GM18861 (cell line): ENCODE data around the gene BFSP1.

Experiments used
- ATAC-seq: cut with Tn5 transposase; IDR thresholded peaks from one replicate; pipeline ENCODE4 v1.9.1; 2021; ENCODE audit not compliant: unreplicated experiment

Gene BFSP1

DNA sequence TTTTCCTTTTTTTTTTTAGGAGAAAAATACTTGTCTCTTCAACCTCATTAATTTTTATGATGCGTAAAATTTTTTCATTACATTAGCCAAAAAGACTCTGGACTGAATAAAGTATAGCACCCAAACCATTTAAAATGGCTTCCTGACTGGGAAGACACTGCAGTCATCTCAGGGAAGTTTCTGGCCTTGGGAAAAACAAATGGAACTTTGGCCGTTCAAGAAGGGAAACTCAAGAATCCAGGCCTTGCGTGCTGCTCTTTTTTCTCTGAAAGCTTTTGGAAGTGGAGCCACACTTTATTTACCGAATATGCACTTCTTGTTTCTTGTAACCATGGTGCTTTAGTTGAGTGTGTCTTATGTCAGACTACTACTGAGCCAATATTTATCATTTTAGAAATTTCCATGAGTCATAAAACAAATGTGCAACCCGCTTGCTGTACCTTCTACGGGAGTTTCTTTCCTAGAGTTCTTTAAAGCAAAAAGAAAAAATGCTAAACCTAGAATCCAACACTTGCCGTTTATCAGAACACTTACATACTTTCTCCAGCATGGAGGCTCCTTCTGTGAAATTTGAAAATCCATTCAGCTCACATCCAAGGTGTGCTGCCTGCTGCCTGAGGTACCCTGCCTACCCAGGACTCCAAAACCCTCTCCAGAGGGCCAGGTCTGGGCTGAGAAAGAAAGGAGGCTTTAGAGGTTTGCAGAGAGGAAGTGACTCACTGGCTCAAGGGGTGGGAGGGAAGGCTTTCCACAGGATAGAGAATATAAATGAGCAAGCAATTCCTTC is 27.2 kb upstream of the BFSP1 start:
- ATAC-seq = no peak

DNA sequence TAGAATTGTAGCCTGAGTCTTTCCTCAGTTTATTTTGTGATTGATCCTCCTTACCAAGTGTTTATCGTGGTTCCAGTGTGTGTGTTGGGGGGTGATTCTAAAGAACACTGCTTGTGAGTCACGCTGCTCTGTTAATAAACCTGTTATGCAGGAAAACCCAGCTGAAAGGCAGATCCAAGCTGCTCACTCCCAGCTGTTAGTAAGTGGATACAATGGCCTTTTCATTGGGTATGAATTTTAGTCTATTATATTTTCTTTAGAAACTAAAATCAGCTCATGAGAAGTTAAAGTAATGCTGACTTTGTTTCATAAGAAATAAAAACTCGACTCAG is 26.5 kb upstream of the BFSP1 start:
- ATAC-seq = no peak

DNA sequence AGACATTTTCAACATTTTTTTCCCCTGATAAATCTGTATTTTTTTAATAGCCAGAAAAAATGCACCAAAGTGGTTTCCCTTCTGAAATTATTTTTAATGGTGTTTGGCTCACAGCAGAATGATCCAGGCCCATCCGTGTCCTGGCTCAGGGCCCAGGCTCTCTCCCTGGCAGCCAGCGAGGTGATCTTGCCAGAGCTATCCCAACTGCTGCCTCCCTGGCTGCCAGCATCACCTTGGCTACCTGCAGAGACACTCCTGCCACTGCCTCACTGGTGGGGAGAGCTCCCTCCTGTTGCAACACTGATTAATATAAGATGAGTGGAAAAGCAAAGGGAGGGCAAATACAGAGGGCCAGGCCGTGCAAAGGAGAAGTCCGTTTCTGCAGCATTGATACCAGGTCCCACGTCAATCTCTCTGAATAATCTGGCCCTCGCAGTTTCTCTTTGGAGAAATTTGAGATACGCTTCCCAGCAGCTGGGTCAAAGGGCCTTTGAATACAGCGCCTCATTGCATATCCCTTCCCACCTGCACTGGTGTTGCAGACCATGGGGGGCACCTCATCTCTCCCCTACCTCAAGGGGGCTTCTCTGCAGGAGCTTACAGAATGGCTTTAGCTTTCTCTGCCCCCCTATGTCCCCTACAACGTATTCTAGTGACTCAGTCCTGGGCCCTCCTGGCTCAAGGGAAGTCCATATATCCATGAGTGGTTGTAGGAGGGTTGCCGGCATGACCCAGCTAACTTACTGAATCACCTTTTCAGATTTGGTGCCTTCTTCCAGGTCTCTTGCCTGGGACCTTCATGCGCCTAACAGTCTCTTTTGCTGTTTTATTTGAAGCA is 25.9 kb upstream of the BFSP1 start:
- no peak for ATAC-seq

DNA sequence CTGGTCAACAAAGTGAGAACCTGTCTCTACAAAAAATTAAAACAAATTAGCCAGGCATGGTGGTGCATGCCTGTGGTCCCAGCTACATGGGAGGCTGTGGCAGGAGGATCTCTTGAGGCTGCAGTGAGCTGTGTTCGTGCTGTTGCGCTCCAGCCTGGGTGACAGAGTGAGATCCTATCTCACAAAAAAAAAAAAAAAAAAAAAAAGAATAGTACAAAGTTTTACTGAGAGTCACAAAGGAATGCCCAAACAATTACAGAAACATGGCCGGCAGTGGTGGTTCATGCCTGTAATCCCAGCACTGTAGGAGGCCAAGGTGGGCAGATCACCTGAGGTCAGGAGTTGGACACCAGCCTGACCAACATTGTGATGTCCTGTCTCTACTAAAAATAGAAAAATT is 23.9 kb upstream of the BFSP1 start:
- no peak for ATAC-seq

DNA sequence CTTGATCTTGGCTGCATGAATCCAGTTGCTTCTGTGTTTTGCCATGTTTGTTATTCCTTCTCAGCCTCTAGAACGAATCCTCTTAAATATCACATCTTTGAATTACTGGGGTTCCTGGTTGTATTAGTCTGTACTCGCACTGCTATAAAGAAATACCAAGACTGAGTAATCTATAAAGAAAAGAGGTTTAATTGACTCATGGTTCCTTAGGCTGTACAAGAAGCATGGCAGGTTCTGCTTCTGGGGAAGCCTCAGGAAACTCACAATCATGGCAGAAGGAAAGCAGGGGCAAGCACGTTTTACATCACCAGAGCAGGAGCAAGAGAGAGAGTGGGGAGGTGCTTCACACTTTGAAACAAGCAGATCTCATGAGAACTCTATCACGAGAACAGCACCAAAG is 18.0 kb upstream of the BFSP1 start:
- ATAC-seq = no peak

DNA sequence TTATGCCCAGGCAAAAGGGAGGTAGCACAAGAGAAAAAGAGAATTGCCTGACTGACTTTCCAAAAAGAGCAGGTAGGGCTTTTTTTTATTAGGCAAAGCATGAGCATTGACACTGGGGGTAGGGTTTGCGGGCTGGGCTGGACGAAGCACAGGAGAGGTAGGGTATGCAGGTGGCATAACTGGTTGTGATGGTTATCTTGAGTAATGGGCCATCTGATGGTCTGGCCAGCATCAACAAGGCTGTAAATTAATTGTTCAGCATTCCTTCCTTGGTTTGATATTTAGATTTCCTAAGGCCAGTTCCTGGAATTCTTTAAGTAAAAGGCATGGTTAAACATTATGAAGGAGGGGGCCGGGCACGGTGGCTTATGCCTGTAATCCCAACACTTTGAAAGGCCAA is 13.9 kb upstream of the BFSP1 start:
- no peak for ATAC-seq

DNA sequence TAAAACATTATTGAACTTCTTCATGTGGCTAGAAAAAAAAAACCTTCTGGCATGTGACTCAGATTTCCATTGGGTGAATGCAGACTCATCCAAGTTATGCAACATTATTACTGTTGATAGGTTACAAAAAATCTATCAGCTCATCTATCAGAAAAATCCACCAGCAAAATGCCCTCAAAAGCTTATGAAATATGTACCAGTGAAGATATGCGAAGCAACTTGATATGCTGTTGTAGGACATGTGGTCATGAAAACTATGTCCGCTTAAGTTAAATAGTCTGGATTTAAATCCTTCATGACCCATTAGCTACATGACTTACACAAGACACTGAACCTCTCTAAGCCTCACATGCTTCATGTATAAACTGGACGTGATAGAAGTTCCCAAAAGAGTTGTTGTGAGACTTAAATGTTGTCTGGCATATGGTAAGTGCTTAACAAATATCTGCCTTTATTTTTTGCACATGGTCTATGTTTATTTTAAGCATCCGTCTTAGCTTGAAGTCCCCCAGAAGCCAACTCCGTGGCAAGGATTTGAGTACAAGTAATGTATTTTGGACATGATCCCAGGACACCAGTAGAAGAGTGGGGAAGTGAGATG is 12.5 kb upstream of the BFSP1 start:
- ATAC-seq = no peak

DNA sequence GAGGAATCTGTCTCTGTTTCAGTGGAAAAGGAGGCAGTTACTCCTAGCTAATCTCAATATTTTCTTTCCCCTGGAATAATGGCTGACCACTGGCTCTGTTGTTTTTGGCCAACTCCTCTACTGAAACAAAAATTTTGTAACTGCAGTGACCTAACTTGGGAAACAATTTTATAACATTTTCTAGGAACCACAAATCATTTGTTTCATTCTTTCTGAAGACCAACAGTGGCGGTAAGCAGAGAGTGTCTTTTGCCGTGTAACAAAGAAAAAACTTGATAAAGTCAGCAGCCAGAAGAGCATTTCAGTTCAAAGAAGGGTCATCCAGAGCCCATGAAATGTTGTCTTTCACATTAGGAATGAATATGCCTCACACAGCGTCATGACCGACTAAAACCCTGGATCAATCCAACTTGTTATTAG is 11.8 kb upstream of the BFSP1 start:
- no peak for ATAC-seq

DNA sequence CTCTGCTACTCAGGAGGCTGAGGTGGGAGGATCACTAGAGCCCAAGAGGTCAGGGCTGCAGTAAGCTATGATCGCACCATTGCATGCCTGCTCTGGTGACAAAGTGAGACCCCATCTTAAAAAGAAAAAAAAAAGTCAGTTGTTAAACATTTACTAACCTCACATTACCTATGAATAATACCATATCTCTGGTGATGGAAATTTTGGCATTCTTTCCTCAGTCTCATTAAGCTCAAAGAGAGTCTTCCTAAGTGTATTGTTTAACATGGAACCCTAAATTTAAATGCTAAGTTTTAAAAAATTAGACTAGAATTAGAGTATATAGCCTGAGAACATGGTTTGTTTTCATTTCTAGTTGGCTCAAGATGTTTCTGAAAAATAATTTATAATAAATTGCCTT is 11.3 kb upstream of the BFSP1 start:
- ATAC-seq = no peak

DNA sequence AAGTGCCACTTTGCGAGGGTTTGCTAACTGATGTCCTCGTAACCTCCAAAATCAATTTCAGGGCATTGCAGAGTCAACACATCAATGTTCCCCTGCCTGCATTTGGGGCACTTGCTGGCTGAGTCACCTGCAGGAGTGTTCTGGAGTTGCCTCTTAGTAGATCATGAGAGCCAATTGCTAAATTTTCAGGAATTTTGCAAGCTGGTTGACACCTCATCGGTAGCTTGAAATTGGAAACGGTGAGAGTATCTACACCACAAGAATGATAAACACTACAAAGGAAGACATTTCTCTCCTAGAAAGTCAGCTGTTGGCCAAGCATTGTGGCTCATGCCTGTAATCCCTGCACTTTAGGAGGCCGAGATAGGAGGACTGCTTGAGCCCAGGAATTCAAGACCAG is 10.8 kb upstream of the BFSP1 start:
- no peak for ATAC-seq

DNA sequence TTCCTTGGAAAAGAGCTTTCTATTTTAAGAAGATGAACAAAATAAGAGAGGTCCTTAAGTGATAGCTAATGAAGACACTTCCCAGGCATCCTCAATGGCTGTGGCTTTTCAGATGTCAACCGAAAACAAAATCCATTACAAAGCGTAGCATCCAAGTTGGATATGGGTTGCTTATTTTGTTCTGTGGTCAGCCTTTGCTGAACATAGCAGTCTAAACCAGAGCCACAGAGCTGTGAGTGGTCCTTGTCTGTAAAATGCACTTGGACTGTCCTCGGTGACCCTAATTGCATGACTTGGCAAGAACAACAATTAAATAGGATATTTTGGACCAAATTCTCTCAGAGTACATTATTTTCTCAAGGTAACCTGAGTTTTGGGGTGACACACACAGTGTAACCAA is 10.4 kb upstream of the BFSP1 start:
- ATAC-seq = no peak

DNA sequence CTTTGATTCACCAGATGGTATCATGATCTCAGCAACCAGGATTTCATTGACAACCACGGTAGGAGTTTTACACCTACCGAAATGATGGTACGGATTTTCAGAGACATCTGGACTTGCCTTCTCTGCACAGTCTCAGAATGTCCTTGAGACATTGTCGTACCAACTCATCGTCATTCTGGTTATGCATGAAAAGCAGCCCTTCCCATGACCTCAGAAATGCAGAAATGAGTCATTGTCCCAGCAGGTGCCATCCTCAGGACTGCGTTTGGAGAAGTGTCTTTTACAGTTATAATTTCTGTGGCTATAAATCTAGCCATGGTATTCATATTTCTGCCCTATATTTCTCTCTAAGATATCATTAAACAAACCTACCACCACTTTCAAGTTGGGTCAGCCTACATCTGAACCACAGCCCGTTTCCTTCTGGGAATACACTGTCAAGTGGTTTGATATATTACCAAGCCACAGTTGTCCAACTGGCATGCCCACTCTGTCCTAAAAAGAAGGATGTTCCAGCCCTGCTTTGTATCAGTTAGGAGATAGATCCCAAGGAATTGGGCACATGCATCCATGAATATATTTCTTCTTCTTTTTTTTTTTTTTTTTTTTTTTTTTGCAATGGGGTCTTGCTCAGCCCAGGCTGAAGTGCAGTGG is 7.5 kb upstream of the BFSP1 start:
- ATAC-seq = peak; percentile 80

DNA sequence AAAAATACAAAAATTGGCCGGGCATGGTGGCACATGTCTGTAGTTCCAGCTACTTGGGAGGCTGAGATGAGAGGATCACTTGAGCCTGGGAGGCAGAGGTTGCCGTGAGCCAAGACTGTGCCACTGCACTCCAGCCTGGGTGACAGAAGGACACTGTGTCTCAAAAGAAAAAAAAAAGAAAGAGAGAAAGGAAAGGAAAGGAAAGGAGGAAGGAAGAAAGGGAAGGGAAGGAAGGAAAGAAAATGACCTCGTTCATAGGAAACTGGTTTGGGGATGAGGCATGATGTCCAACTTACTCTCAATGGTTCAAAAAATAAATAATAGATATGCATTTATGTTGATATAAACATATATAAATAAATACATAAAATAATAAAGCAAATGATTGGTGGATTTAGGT is 6.8 kb upstream of the BFSP1 start:
- no peak for ATAC-seq

DNA sequence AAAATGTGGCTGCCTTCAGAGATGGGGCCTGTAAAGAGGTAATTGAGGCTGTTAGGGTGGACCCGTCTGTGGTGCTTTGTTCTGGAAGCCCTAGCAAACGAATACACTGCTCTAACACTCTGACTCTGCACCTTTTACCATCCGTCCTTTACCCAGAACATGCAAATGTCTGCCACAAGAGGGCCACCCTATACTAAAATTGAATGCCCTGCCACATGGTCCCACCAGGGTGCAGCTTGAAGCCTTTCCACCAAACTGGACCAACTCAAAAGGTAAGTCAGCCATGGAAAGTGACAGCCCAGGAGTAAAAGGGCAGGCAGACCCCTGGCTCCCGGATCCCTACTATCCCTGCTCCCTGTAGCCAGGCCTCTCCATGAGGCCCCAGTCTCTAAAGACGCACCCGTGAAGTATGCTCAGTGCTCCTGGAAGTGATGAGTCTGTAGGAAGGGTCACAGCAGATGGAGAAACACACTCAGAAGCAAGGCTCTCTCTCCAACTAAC is 5.8 kb upstream of the BFSP1 start:
- peak; percentile 85 for ATAC-seq

DNA sequence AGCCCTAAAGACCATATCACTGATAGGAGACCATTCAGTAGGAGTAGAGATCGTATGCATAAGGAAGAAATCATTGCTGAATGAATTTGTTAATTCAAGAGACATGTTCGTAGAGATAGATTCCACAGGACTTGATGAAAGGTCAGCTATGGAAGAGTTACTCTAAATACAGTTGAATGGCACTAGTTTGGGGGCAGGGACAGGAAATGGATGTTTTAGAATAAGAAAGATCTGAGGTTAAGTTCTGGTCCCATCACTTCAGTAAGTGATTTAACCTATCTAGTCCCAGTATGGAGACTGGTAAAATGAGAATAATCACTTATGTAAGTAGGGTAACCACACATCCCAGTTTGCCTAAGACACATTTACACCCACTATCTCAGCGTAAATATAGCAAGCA is 2.9 kb upstream of the BFSP1 start:
- no peak for ATAC-seq

DNA sequence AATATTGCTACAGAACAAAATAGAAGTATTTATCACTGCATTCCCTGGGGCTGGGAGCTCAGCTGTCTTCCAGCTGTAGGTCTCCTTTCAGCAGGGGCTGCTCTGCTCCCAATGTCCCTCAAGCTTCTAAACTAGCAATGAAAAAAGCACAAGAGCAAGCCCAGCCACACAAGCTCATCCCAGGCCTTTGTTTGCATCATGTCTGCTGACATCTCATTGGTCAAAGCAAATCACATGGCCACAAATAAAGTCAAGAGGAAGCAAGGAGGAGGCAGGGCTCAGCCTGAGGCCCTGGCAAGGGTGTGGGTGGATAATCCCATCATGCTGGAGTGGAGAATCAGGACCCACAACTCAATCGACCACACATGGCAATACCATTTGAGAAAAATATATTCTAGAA is 2.2 kb upstream of the BFSP1 start:
- ATAC-seq = no peak

DNA sequence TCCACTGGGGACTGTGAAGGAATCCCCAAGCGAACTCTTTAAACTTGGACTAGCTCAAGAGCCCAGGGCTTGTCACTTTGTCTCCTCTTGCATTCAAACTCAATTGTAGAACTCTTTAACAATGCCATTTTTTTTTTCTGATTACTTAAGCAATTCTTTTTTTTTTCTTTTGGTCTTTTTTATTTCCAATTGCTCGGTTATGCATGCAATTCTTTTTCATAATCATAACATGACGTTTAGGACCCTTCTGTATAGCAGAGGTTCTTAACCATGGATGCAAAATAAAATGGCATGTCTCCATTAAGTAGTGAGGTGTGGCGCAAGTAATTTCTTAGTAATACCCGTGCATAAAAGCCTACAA is 466 bp upstream of the BFSP1 start:
- ATAC-seq = no peak

DNA sequence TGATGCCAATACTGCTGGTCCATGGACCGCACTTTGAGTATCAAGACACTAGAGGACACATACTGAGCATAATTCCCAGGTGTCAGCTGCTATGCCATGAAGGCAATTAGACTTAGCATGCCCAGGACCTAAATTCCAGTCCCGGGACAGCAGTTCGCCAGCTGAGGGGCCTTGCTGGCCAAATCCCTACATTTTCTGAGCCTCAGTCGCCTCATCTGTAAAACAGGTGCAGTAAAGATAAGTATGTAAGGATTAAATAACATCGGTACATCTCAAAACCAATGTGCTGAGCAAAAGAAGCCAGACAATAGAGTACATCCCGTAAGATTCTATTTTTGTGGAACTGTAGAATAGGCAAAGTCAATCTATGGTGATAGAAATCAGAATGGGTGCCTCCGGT is 1.0 kb downstream of the BFSP1 start:
- ATAC-seq = no peak

DNA sequence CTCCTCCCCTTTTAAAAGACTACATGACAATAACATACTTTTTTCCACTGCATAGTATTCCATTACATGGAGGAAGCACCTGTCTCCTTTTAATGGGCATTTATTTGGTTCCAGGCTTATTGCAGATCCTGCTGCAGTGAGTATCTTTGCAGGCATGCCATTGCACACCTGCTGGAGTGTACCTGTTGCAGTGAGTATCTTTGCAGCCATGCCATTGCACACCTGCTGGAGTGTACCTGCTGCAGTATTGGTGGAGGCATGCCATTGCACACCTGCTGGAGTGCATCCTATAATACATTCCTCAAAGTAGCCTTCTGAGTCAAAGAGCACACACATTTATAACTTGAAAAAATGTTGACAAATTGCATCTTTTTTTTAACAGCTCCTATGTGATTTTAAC is 1.6 kb downstream of the BFSP1 start:
- no peak for ATAC-seq

DNA sequence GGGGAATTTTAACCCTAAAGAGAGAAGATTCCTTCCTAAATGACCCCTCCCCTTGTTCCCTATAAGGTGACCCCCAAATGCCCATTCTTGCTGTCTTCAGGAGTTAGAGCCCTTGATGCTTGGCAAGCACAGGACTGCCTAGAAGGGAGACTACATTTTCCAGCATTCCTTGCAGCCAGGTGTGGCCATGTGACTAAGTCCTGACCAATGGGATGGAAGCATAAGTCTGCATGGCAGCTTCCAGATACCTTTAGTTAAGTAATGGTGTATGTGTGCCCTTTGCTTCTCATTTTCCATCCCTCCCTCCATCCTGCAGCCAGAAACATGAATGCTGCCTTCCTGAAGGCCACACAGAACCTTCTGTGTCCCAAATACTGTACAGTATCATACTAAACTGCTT is 5.5 kb downstream of the BFSP1 start:
- ATAC-seq = peak; percentile 63

DNA sequence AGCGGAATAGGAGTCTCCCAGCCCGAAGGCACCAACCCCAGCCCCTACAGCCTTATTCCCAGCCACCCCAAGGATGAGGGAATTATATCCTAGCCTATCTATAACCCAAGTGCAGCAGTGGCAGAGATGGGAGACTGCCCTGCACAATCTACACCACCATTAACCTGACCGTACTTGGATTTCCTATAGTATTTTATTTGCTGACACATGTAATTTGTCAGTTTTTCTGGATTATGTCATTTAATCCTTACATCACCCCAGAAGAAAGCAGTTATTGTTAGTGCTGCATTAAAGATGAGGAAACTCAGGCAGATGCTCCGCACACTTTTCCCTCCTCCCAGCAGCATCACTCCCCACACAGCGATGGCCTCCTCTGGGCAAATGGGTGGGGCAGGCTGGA is 6.0 kb downstream of the BFSP1 start:
- ATAC-seq = no peak

DNA sequence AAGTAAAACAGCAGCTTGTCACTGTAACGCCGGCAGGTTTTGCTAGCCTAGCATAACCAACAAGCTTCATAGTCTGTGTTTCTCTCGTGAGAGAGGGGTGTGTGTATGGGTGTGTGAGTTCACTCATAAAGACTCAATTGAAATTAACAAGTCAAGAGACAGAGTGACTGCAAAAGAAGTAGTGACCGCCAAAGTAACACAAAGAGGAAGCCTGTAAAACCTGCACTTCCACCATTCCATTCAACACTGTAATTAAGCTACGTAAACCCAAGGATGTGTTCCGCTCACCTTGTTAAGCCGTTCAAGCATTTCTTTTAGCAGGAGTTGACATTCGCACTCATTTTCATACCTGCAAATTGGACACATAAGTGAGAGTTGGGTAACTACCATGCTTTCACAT is 6.6 kb downstream of the BFSP1 start:
- ATAC-seq = no peak
